ENCODE results near the gene CRY1. TPM values are rescaled to one million over a fixed set of nuclear protein-coding genes. Genes with fewer than 3 reads are reported as not detected.

Gene CRY1
- polyA plus RNA-seq, 2 of the 4 experiments (the other 2 are of a cell fraction) = 15.8 to 26.1 TPM

DNA sequence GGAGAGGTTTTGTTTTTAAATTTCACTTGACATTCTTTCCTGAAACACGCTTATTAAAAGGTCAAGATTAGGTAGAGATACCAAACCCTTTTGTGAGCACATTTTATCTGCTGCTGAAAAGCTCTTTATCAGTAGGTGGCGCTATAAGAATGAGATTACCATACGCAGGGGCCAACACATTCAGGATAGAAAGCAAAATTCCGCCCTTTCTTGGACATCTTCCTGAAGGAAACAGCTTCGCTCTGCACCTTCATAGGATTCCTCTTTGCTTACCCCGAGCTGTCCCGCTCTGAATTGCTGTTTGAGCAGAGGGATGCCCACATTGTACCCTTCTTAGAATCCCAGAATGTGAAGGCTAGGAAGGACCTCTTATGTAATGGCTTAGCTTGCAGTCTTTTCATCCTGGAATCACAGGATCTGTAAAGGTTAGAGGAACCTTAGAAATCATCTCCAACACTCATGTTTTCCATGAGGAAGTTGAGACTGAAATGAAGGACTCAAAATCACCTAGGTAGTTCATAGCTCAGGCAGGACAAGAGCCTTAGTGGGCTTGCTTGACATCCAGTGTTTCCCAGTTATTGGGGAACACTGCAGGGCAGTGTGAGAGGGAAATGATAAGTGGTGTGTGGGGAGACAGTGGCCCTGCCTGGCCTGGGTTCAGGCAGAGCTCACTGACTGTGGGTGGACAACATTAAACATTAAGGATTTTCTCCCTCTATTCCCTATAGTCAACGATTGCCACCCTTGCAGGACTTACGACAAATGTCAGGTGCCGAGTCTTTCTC is 38.7 kb upstream of the CRY1 start:
- DNase-seq (ENCODE audit: low read depth in 1 of 2, low spot score in 1 of 2) (peak; percentile 72 to 76), FAIRE-seq (peak; percentile 90), ATAC-seq (peak; percentile 75 to 91)
- Histone ChIP-seq H3K27ac (peak overlapping the region; percentile 55 to 62; a peak in 5 of 6 replicates), H3K4me3 (no peak overlapping the region), H3K4me2 (peak overlapping the region; percentile 58; the same call in 2 of the 3 replicates), H3K9me3 (no peaks in the 10 kb centered on the region), H3K4me1 (0 out of 3 replicates have a peak, but pooled peaks cover 4% of the 10 kb centered on the region)
- peak; percentile 97 to 99 for TF ChIP-seq RAD21 (conservative IDR thresholded peaks at IDR 0.05 in 1 of 2, IDR thresholded peaks at IDR 0.05 in 1 of 2)
- peak; percentile 94 for TF ChIP-seq SMC3 (IDR thresholded peaks at IDR 0.05)
- no peak for TF ChIP-seq HOXB5 (CRISPR knock-in tag; IDR thresholded peaks at IDR 0.05)
- TF ChIP-seq, protein P1, sequence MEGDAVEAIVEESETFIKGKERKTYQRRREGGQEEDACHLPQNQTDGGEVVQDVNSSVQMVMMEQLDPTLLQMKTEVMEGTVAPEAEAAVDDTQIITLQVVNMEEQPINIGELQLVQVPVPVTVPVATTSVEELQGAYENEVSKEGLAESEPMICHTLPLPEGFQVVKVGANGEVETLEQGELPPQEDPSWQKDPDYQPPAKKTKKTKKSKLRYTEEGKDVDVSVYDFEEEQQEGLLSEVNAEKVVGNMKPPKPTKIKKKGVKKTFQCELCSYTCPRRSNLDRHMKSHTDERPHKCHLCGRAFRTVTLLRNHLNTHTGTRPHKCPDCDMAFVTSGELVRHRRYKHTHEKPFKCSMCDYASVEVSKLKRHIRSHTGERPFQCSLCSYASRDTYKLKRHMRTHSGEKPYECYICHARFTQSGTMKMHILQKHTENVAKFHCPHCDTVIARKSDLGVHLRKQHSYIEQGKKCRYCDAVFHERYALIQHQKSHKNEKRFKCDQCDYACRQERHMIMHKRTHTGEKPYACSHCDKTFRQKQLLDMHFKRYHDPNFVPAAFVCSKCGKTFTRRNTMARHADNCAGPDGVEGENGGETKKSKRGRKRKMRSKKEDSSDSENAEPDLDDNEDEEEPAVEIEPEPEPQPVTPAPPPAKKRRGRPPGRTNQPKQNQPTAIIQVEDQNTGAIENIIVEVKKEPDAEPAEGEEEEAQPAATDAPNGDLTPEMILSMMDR (IDR thresholded peaks at IDR 0.05) = peak; percentile 97
- no peak for TF ChIP-seq ZSCAN20 (CRISPR knock-in tag; IDR thresholded peaks at IDR 0.05)
- no peak for TF ChIP-seq CHD2 (IDR thresholded peaks at IDR 0.05; ENCODE audit: low read length, partially characterized antibody)
- no peak for TF ChIP-seq NPAS2 (CRISPR knock-in tag; IDR thresholded peaks at IDR 0.05; ENCODE audit: borderline replicate concordance)
- TF ChIP-seq RCOR1 (IDR thresholded peaks at IDR 0.05; ENCODE audit: low read depth, low read length) = no peak
- TF ChIP-seq BHLHE40 (IDR thresholded peaks at IDR 0.05; ENCODE audit: low read depth, low read length) = no peak
- TF ChIP-seq RARB (CRISPR knock-in tag; IDR thresholded peaks at IDR 0.05) = no peak
- TF ChIP-seq POLR2AphosphoS2 (conservative IDR thresholded peaks at IDR 0.05; ENCODE audit: low read length) = no peak
- no peak for TF ChIP-seq GATA3 (IDR thresholded peaks at IDR 0.05; ENCODE audit: borderline replicate concordance)
- ChIA-PET POLR2A (no interaction called here), CTCF (interaction anchor here (0.6 to 15.9 kb wide), 122 partner anchors 9 to 1617 kb away, joined by 3 to 419 read pairs (median 5); partner anchors contain the start of gene TMEM263)
- WGBS (ENCODE audit: missing lambda C conversion rate) = 29% methylated on average over 10 of the region's 10 CpGs

DNA sequence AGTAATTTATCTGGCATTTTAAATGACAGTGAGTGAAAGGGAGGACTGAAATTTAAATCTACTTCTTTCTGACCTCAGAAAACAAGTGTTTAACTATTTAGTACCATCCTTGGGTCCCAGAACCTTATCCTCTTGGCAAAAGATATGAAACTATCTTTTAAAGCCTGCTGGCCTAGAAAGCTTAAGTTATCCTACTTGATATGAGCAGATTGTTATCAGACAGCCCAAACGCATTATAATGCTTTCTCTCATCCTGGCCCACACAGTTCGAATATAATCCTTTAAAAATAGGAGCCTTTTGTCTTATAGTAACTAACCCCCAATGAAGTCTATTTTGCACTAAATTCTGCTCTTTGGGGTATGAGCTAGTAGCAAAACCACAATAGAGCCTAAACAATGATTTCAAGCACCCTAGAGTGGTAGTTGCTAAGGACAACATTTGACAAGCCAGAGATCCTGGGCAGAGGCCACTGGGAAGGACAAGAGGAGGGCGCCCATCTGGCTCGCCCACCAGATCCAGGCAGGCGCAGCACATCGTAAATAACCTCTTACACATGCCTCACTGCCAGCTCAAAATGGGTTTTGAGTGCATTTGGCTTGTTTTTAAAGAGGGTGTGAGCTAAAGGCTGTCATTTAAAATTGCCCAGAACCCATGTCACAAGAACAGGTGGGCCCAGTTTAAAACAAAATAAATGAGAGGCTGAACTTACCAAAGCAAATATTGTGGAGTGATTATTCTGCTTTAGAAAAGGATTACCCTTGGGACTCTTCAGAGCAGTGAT is 37.7 kb upstream of the CRY1 start:
- CTCF ChIA-PET = interaction anchor here (0.6 to 15.9 kb wide), 99 partner anchors 8 to 717 kb away, joined by 3 to 419 read pairs (median 5); a partner anchor contains a TSS
- no peak overlapping the region for H3K4me3 ChIP-seq
- POLR2A ChIA-PET = no interaction called here
- ATAC-seq (no peak), FAIRE-seq (no peak), DNase-seq (ENCODE audit: low read depth in 1 of 2, low spot score in 1 of 2) (no peak)
- no peak overlapping the region for H3K4me2 ChIP-seq
- TF ChIP-seq, protein P2, sequence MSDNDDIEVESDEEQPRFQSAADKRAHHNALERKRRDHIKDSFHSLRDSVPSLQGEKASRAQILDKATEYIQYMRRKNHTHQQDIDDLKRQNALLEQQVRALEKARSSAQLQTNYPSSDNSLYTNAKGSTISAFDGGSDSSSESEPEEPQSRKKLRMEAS (IDR thresholded peaks at IDR 0.05) = no peak
- TF ChIP-seq HEYL (CRISPR knock-in tag; IDR thresholded peaks at IDR 0.05) = no peak
- TF ChIP-seq, protein P3, sequence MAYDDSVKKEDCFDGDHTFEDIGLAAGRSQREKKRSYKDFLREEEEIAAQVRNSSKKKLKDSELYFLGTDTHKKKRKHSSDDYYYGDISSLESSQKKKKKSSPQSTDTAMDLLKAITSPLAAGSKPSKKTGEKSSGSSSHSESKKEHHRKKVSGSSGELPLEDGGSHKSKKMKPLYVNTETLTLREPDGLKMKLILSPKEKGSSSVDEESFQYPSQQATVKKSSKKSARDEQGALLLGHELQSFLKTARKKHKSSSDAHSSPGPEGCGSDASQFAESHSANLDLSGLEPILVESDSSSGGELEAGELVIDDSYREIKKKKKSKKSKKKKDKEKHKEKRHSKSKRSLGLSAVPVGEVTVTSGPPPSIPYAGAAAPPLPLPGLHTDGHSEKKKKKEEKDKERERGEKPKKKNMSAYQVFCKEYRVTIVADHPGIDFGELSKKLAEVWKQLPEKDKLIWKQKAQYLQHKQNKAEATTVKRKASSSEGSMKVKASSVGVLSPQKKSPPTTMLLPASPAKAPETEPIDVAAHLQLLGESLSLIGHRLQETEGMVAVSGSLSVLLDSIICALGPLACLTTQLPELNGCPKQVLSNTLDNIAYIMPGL (CRISPR knock-in tag; IDR thresholded peaks at IDR 0.05; ENCODE audit: borderline replicate concordance) = no peak
- 0 out of 3 replicates have a peak, but pooled peaks cover 4% of the 10 kb centered on the region for H3K4me1 ChIP-seq
- 58% methylated on average over 6 of the region's 6 CpGs for whole genome bisulfite sequencing (ENCODE audit: missing lambda C conversion rate)
- H3K9me3 ChIP-seq = no peaks in the 10 kb centered on the region
- H3K27ac ChIP-seq = no peak overlapping the region

DNA sequence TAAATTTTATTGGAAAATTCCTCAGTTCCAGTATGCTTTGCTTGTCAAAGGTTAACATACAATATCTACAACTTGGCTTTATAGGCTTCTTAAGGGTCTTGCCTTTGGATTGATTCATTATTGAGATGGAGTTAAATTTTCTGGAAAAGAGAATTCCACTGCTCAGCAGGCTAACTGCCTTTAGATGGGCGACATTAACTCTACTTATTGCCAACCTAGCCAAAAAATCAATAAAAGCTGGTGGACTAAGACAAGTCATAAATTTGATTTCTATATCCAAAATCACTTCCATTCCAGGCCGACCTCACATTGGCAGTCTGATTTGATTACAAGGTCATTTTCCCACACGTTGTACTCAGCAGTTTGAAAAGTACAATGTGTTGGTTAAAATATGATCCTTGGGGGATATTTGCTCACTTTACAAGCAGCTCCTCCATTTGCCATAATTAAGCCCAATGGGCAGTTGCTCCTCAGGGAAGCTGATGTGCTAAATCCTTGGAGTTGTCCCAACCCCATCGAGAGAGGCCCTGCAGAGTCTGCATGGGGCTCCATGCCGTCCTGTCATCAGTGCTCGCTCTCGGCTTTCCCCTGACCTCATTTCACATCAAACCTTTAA is 36.1 kb upstream of the CRY1 start:
- DNase-seq (ENCODE audit: low read depth in 1 of 2, low spot score in 1 of 2) (no peak), FAIRE-seq (no peak), ATAC-seq (no peak)
- ChIA-PET POLR2A (no interaction called here), CTCF (interaction anchor here (0.8 to 15.9 kb wide), 11 partner anchors 13 to 491 kb away, joined by 3 to 419 read pairs (median 50); a partner anchor contains a TSS)
- Histone ChIP-seq H3K27ac (no peak overlapping the region), H3K4me2 (no peak overlapping the region), H3K4me3 (no peak overlapping the region), H3K9me3 (no peaks in the 10 kb centered on the region), H3K4me1 (0 out of 3 replicates have a peak, but pooled peaks cover 4% of the 10 kb centered on the region)
- TF ChIP-seq HOXA7 (CRISPR knock-in tag; IDR thresholded peaks at IDR 0.05) (no peak), ZSCAN20 (CRISPR knock-in tag; IDR thresholded peaks at IDR 0.05) (no peak), HDAC2 (IDR thresholded peaks at IDR 0.05) (no peak), JUNB (IDR thresholded peaks at IDR 0.05) (no peak), CBX2 (IDR thresholded peaks at IDR 0.05; ENCODE audit: borderline replicate concordance, low read depth) (no peak), FOXS1 (CRISPR knock-in tag; IDR thresholded peaks at IDR 0.05) (no peak)
- TF ChIP-seq, protein P3 (CRISPR knock-in tag; IDR thresholded peaks at IDR 0.05; ENCODE audit: borderline replicate concordance) = no peak
- TF ChIP-seq, protein P4, sequence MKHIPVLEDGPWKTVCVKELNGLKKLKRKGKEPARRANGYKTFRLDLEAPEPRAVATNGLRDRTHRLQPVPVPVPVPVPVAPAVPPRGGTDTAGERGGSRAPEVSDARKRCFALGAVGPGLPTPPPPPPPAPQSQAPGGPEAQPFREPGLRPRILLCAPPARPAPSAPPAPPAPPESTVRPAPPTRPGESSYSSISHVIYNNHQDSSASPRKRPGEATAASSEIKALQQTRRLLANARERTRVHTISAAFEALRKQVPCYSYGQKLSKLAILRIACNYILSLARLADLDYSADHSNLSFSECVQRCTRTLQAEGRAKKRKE (CRISPR knock-in tag; IDR thresholded peaks at IDR 0.05; ENCODE audit: low read depth) = no peak
- 69% methylated on average over 7 of the region's 7 CpGs for WGBS (ENCODE audit: missing lambda C conversion rate)
